ENCODE results near the gene SH3PXD2B.

SH3PXD2B gene

DNA sequence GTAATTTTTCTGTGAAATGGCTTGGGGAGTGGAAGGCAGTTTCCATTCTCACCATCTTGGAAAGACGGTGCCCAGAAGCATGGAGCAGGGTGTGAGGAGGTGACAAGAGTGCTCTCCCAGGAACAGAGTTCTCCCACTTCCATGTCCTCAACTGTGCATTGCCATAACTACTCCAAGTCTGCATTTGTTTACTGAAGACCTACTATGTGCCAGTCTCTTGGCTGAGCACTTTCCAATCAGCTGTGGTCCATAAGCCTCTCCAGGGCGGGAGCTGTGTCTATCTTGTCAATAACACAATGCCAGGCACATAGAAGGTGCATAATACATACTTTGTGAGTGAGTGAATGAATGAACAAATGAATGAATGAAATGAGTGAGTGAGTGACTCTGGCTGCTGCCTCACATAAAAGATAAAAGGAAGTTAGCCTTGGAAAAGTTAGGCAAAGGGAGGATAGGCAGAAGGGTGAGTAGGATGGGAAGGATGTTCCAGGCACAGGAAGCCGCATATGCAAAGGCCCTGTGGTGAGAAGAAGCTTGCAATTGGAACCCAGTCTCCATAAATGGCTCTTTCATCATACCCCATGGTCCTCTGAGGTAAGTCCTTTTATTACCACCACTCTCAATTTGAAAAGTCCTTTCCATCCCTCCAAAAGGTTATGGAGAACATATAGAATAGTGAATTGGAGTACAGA, 31.3 kb upstream of the SH3PXD2B start:
- Histone ChIP-seq H3K9me3 (ENCODE audit: insufficient read depth, low read length, severe bottlenecking) (no peaks in the 10 kb centered on the region), H2AFZ (ENCODE audit: low read depth, low read length) (no peak overlapping the region), H3K27ac (ENCODE audit: low read length) (no peak overlapping the region), H3K4me3 (ENCODE audit: low read depth in 1 of 2, low read length in 2 of 2) (no peak overlapping the region), H4K20me1 (ENCODE audit: insufficient read depth, low read length) (no peaks in the 10 kb centered on the region), H3K79me2 (ENCODE audit: insufficient read depth, low read length) (no peaks in the 10 kb centered on the region), H3K27me3 (ENCODE audit: insufficient read depth, low read length, poor library complexity) (no peaks in the 10 kb centered on the region), H3K9ac (ENCODE audit: low read depth, low read length) (no peak overlapping the region), H3K4me2 (ENCODE audit: insufficient read depth, low read length) (no peak overlapping the region), H3K36me3 (ENCODE audit: insufficient read depth, low read length) (no peaks in the 10 kb centered on the region), H3K4me1 (ENCODE audit: insufficient read depth, low read length) (no peaks in the 10 kb centered on the region)
- TF ChIP-seq CTCF (IDR thresholded peaks at IDR 0.05; ENCODE audit: borderline replicate concordance, extremely low read depth, low read length, poor library complexity, severe bottlenecking) = no peak
- no peak for TF ChIP-seq EZH2 (IDR thresholded peaks at IDR 0.05; ENCODE audit: borderline replicate concordance, low read depth, low read length, severe bottlenecking)
- ATAC-seq (ENCODE audit: insufficient read depth, low read depth) = no peak
- no peak for DNase-seq

GRCh38 chr5:172484664-172485063, 30.3 kb upstream of the SH3PXD2B start:
- no peak overlapping the region for H2AFZ ChIP-seq (ENCODE audit: low read depth, low read length)
- H3K27ac ChIP-seq (ENCODE audit: low read length) = no peak overlapping the region
- H3K27me3 ChIP-seq (ENCODE audit: insufficient read depth, low read length, poor library complexity) = no peaks in the 10 kb centered on the region
- ATAC-seq (ENCODE audit: insufficient read depth, low read depth) (no peak), DNase-seq (no peak)
- TF ChIP-seq CTCF (IDR thresholded peaks at IDR 0.05; ENCODE audit: borderline replicate concordance, extremely low read depth, low read length, poor library complexity, severe bottlenecking) (no peak), EZH2 (IDR thresholded peaks at IDR 0.05; ENCODE audit: borderline replicate concordance, low read depth, low read length, severe bottlenecking) (no peak)
- no peak overlapping the region for H3K4me2 ChIP-seq (ENCODE audit: insufficient read depth, low read length)
- H3K79me2 ChIP-seq (ENCODE audit: insufficient read depth, low read length) = no peaks in the 10 kb centered on the region
- H3K4me3 ChIP-seq (ENCODE audit: low read depth in 1 of 2, low read length in 2 of 2) = no peak overlapping the region
- H3K9me3 ChIP-seq (ENCODE audit: insufficient read depth, low read length, severe bottlenecking) = no peaks in the 10 kb centered on the region
- H3K4me1 ChIP-seq (ENCODE audit: insufficient read depth, low read length) = no peaks in the 10 kb centered on the region
- H4K20me1 ChIP-seq (ENCODE audit: insufficient read depth, low read length) = no peaks in the 10 kb centered on the region
- no peaks in the 10 kb centered on the region for H3K36me3 ChIP-seq (ENCODE audit: insufficient read depth, low read length)
- no peak overlapping the region for H3K9ac ChIP-seq (ENCODE audit: low read depth, low read length)

DNA sequence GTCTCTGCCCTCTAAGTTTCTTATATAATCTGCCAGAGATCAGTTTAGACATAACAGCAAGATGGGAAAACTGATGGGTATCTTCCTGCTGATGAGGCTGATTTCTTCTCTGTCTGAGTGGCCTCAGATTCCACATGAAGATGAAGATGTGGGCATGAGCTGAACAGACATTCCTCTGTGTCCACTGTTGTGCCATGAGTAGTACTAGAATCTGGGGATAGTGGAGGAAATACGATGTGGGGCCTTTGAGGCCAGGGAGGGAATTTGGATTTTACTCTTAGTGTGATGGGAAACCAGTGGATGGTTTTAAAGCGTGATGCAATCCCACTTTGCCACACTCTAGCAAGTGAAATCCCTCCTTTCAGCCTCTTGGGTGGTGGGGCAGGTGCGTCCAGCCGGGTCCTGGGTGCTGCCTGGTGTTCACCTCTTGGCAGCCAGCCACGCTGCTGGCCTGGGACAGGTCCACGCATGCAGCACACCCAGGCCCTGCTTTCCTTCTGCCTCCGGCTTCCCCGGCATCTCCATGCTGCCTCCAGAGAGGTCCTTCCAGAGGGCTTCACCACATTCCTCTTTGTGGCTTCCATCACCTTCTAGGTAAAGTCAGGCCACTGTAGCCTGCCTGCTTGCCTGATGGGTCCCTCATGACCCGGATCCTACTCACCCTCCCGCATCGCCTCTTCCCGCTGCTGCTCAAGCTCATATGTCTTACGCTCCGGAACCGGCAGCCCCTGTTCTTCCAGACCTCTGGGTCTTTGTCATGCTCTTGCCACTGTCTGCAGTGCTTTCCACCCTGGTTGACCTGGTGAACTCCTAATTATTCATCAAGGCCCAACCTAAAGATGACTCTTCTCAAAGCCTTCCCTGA, 28.1 kb upstream of the SH3PXD2B start:
- H2AFZ ChIP-seq (ENCODE audit: low read depth, low read length) = no peak overlapping the region
- no peak overlapping the region for H3K27ac ChIP-seq (ENCODE audit: low read length)
- DNase-seq (no peak), ATAC-seq (ENCODE audit: insufficient read depth, low read depth) (no peak)
- no peaks in the 10 kb centered on the region for H4K20me1 ChIP-seq (ENCODE audit: insufficient read depth, low read length)
- no peak overlapping the region for H3K9ac ChIP-seq (ENCODE audit: low read depth, low read length)
- no peak overlapping the region for H3K4me3 ChIP-seq (ENCODE audit: low read depth in 1 of 2, low read length in 2 of 2)
- no peak for TF ChIP-seq CTCF (IDR thresholded peaks at IDR 0.05; ENCODE audit: borderline replicate concordance, extremely low read depth, low read length, poor library complexity, severe bottlenecking)
- no peak for TF ChIP-seq EZH2 (IDR thresholded peaks at IDR 0.05; ENCODE audit: borderline replicate concordance, low read depth, low read length, severe bottlenecking)
- no peaks in the 10 kb centered on the region for H3K27me3 ChIP-seq (ENCODE audit: insufficient read depth, low read length, poor library complexity)
- no peaks in the 10 kb centered on the region for H3K4me1 ChIP-seq (ENCODE audit: insufficient read depth, low read length)
- H3K79me2 ChIP-seq (ENCODE audit: insufficient read depth, low read length) = no peaks in the 10 kb centered on the region
- no peaks in the 10 kb centered on the region for H3K9me3 ChIP-seq (ENCODE audit: insufficient read depth, low read length, severe bottlenecking)
- no peak overlapping the region for H3K4me2 ChIP-seq (ENCODE audit: insufficient read depth, low read length)
- no peaks in the 10 kb centered on the region for H3K36me3 ChIP-seq (ENCODE audit: insufficient read depth, low read length)

All from DND-41 (cell line).